Hematopoietic multipotent progenitor cell treated with erythropoietin and hydrocortisone succinate and interleukin-3 and kit ligand, for 17 days (in vitro differentiated cells): ENCODE results near the gene RNF222.
A peak's percentile ranks its signal among the peaks of the same experiment; 100 is the strongest.
"Not testable (repeated sequence)": the region's sequence is repeated elsewhere in the genome, so short reads cannot be mapped to it uniquely, and the experiment has no call there.

ENCODE experiments used
- DNase-seq: peaks from one replicate; pipeline ENCODE4 v3.0.0-alpha.2; 2015; ENCODE audit warnings: low spot score

RNF222 gene

DNA sequence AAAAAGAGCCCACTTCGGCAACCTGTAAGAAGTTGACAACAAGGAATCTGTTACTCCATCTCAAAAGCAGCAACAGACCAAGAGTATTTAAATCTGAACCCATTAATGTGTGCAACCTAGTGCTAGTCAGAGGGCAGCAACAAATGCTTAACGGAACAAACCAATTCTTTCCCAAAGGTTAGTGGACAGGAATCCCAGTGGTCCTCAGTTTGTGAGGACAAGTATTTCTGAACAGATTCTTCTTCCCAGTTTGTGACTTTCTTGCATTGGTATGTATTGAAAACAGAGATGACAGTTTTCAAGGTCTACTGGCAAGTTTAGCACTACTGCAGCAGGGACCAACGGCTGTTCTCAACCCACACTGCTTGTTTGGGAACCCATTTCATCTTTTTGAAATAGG lies 17.6 kb downstream of the RNF222 start:
- DNase-seq = no peak

DNA sequence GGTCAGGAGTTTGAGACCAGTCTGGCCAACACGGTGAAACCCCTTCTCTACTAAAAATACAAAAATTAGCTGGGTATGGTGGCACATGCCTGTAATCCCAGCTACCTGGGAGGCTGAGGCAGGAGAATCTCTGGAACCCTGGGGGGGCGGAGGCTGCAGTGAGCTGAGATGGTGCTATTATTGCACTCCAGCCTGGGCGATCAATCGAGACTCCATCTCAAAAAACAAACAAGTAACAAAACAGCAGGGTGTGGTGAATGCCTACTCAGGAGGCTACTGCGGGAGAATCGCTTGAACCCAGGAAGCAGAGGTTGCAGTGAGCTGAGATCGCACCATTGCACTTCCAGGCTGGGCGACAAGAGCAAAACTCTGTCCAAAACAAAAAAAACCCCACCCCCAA lies 19.5 kb downstream of the RNF222 start:
- not testable (repeated sequence) for DNase-seq

DNA sequence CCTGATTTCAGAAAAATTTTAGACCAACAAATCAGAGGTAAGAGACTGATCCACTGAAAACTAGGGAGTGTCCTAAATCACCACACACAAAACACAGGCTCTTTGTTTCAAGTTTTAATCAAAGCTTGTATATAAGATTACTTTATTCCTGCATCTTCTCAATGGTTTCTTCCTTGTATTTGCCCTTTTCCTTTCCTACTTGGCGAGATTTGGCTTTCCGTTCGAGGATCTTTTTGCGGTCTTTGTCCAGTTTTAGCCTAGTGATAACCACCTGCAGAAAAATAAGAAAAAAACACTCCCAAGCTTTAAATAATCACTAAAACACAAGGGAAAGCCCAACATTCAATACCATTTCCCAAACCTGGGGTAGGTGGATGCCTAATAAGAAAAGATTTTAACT lies 20.2 kb downstream of the RNF222 start:
- no peak for DNase-seq

DNA sequence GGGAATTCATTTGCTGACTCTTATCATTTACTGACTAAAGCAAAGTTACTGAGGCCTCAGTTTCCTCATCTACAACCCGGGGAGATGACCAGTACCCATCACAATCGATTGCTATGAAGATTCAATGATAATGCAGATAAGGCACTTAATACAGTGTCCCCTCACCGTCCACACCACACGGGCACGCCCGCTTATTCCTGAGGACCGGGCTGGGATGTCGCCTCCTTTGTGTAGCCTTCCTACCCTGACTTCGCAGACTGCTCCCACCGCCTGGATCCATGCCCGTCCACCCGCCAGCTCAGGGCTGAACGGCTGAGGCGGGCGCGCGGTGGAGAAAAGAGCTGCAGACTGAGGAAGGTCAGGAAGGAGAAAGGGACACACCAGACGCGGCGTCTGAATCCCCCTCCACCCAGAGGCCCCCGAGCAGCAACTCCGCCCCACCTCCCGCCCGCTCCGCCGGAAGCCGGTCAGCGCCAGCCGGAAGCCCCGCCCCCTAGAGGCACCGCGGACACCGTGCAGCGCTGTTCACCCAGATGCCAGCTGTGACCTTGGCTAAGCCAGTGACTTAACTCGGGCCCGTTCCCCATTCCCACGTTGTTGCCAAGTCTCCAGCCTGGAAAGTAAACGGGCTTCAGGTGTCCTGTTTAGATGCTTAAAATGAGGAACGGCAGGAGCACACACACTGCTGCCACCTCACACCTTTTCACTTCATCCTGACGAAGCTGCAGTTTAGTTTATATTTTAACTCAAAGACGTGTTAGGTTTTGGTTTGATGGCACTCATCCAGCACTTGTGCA lies 21.2 kb downstream of the RNF222 start, which contains the start of gene KRABD2:
KRABD2 (minus strand) TSS at position 434 of the 797 bp plus-strand sequence.
- peak; percentile 84 for DNase-seq

DNA sequence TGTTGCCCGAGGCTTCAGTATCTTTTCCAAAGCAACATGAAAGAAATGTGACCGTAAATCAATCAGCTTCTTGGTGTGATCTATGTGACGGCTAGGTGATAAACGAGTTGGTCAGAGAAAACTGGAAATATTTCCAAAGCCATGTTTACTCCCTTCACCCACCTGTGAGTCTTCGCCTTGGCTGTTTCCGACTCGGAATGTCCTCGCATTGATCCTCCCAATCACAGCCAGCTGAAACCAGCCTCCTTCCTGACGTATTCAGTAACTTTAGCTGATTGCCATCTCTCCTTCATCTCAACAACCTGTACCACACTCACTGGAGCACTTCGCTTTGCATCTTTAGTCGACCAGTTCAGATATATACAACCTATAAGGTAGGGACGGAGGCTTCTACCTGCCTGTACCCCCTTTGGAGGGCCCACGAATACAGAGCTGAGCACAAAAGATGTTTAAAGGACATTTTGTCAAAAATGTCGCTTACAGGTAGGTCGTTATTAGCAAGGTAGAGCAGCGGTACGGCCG lies 21.8 kb downstream of the RNF222 start:
- DNase-seq = no peak

DNA sequence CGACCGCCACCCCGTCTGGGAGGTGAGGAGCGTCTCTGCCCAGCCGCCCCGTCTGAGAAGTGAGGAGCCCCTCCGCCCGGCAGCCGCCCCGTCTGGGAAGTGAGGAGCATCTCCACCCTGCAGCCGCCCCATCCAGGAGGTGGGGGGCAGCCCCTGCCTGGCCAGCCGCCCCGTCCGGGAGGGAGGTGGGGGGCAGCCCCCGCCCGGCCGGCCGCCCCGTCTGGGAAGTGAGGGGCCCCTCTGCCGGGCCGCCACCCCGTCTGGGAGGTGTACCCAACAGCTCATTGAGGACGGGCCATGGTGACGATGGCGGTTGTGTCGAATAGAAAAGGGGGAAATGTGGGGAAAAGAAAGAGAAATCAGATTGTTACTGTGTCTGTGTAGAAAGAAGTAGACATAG lies 23.8 kb downstream of the RNF222 start:
- DNase-seq = not testable (repeated sequence)

DNA sequence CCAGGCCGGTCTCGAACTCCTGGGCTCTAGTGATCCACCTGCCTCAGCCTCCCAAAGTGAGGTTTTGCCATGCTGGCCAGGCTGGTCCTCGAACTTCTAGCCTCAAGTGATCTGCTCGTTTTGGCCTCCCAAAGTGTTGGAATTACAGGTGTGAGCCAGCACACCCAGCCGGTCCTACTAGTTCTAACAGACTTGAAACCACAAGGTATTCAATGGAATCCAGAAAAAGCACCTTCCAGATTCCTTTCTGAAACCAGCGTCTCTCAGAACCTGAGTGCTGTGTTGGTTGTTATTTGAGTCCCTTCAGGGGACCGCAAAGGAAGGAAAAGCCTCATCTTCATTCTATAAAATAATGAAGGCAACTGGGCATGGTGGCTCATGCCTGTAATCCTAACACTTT lies 25.2 kb downstream of the RNF222 start:
- DNase-seq = no peak

DNA sequence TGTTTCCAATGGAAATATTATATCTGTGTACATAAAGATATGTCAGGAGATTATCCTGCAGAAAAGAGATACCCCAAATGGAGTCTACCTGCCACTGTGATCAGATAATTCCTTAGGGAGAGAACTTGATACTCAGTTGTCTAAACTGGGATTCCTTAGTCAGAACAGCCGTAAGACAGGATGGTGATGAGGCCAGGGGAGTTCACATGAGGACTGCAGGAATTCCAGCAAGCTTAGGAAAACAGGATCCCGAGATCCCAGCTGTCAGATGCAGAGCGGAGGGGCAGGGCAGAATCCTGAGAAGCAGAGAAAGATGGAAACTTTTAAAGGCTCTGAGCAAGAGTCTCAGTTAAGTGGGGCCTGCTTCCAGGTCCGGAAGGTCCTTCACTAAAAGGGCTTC lies 25.8 kb downstream of the RNF222 start:
- DNase-seq = no peak

DNA sequence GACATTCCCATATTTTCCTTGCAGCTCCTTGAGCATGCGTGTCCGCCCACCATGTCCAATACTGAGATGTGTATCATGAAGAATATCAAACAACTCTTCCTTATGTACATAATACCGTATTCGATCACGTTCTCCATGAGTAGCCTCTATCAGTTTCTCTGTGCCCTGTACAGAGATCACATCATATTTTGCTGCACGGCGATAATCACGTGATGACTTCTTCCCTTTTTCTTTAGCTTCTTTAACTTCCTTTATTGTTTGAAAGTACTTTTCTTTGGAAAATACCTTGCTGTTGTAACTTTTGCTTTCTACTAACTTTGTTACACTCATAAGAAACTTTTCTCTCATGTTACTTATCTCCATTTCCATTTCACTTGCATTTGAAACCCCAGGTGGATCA lies 27.7 kb downstream of the RNF222 start:
- DNase-seq = no peak

DNA sequence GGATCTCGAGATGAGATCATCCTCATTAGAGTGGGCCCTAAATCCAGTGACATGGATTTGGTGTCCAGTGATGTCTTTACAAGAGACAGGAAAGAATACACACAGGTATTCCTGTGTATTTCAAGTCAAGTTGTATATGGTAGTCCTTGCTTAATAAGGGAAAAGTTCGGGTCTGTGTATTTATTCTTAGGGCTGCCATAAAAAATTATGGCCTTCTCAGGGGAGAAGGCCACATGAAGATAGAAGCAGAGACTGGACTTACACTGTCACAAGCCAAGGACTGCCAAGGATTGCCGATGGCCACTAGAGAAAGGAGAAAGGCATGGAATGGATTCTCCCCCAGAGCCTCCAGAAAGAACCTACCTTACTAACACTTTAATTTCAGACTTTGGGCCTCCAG lies 29.4 kb downstream of the RNF222 start:
- no peak for DNase-seq

DNA sequence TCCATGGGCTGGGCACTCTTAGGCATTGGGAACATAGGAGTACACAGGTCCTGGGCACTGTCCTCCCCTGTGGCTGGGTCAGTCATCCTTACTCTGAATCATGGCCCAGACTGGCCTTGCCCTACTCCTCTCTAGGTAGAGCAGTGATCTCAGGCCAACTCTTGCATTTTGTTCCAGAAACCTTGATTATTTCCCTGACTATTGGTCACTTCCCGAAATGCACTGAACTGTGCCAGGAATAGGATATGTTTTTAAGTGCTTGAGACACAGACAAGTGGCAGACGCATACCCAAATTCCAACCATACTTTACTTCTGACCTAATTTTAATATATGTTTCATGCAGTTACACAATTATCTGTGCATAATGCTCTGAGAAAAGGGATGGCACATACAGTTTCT lies 31.4 kb downstream of the RNF222 start:
- DNase-seq = no peak

DNA sequence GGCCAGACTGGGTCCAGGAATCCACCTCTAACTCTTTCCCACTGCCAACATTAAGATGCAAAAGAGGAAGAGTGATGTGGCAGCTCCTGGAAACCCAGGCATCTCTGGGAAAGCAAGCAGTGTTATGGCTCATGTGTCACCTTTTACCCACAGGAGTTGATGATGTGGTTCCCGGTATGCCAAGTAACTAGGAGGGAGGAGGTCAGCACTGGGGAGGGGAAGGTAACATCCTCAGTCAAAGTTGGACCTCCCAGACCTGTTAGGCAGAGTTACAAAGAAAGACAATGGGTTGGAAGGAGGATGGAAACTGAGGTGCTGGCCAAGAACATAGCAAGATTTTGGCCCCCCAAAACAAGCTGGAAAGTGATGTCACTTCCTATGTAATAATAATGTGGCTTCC lies 32.5 kb downstream of the RNF222 start:
- DNase-seq = no peak

DNA sequence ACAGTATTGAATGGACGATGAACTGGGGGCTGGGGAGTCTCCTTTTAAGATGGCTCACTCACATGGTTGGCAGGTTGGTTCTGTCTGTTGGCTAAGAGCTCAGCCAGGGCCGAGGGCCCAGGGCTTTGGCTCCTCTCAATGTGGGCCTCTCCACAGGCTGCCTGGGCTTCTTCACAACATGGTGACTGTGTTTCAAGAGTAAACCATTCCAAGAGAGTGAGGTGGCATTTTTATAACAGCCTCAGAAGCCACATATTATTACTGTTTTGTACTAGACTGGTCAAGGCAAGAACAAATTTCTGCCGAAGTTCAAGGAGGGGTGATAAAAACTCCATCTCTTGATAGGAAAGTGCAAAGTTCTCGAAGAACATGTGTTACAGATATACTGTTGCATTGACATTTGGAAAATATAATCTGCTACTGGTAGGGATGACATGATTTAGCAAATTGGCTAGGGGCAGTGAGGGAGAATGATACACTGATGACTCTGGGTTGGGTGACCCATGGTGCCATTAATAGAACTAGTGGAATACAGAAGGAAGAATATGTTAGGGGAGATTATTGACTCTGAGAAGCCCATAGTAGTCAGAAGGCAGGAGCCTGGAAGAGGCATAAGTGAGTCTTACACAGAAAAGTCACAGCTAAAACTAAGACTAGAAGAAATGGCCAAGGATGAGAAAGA lies 34.8 kb downstream of the RNF222 start:
- no peak for DNase-seq

DNA sequence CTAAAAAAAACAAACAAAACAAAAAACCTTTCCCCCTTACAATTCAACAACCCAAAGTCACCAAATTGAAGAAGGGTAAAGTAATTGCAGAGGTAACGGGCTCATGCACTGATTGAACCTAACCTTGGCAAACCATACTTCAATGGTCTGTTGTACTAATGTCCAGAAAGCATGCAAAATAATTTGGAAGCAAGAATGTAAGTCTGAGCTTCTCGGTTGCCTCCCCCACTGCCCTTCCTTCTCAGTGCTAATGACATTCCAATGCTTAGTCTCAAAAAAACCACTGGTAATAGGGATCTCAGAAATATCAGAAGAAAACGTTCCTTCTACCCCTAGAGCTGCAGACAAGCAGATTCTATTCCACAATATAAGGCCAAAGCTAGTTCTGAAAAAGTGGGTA lies 36.9 kb downstream of the RNF222 start:
- no peak for DNase-seq

DNA sequence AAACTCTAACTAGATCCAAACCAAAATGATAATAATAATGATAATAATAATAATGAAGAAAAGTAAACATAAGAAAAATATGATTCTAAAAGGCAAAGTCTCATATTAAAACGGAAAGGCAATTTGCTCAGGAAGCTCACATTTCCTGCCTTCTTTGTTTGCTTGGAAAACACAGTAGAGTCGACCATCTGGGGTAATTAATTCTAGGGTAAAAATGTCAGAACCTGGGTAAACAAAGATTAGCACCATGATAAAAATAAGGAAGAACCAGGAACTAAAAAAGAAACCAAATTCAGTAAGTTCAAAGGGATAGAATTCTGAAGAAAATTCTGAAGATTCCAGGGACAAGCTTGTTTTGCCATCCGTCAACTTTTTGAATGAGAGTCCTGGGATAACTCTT lies 37.4 kb downstream of the RNF222 start:
- DNase-seq = no peak

DNA sequence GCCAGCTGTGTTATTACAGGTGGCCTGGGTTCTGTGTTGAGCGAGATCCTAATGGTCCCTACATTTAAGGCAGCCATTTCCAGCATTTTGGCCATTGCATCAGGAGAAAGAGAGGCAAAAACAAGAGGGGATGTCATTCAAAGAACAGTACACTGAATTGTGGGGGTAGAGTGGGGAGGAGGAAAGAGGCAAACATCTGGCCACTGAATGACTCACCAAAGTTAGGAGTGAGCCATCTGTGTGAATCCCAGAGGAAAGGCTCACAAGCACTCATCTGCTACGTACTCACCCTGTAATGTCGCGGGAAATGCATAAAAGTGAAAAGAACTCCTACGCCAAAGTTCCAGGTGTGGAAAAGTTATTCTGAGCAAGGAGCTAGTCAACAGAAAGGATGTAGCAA lies 37.9 kb downstream of the RNF222 start:
- no peak for DNase-seq

DNA sequence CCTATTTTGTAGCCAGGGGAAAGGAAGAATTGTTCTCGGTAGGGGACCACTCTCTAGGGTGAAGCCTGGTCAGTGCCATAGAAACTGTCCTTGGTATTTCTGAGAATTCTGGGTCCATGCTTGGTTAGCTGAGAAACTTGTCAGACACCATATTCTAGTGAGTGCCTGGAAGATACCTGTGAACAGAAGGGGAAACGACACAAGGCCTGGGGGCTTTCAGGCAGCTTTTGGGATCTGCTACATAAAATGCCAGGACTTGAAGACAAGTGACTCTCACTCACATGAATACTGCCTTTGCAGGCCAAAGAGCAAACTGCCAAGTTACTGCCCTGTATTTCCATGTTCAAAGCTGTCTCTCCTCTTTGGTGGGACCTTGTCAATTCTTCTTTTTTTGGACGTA lies 39.7 kb downstream of the RNF222 start:
- DNase-seq = no peak

DNA sequence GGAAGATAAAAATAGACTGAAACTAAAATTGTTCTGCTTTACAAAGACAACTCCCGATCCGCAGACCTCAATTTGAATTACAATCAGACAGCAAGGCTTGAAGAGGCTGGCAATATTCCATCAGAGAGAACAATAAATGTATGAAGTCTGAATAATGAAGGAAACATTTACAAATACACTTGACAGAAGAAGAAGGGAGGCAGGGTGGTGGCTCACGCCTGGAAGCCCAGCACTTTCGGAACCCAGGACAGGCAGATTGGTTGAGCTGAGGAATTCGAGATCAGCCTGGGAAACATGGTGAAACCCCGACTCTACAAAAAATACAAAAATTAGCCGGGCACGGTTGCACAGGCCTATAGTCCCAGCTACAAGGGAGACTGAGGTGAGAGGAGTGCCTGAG lies 43.4 kb downstream of the RNF222 start:
- DNase-seq = no peak

DNA sequence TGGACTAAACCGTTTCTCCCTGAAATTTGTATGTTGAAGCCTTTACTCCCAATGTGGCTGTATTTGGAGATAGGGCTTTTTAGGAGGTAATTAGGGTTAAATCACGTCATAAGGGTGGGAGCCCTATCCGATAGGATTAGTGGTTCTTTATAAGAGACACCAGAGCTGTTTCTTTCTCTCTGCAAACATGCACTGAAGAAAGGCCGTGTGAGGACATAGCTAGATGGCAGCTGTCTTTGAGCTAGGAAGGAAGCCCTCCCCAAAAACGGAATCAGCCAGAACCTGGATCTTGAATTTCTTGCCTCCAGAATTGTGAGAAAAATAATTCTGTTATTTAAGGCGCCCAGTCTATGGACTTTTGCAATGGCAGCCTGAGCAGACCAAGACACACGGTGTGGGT lies 43.9 kb downstream of the RNF222 start:
- DNase-seq = no peak

DNA sequence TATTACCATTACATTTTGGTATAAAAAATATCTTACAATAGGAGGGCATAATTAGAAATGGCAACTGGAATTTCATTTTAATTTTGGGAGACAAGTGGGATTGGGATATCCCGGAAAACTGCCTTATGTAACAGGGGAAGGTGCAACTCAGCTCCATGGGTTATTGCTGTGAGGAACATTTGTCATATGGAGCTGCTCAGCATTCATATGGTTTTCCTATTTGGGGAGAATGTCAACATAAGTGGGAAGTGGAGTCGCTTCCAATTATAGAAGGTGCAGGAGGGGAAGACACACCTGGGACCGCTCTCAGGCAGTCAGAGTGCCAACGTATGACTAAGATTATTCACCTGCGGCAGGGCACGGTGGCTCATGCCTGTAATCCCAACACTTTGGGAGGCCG lies 47.3 kb downstream of the RNF222 start:
- DNase-seq = no peak

DNA sequence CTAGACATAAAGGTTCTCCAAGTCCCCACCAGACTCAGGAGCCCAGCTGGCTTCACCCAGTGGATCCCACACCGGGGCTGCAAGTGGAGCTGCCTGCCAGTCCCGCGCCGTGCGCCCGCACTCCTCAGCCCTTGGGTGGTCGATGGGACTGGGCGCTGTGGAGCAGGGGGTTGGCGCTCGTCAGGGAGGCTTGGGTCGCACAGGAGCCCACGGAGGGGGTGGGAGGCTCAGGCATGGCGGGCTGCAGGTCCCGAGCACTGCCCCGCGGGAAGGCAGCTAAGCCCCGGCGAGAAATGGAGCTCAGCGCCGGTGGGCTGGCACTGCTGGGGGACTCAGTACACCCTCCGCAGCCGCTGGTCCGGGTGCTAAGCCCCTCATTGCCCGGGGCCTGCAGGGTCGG lies 50.6 kb downstream of the RNF222 start:
- DNase-seq = not testable (repeated sequence)

DNA sequence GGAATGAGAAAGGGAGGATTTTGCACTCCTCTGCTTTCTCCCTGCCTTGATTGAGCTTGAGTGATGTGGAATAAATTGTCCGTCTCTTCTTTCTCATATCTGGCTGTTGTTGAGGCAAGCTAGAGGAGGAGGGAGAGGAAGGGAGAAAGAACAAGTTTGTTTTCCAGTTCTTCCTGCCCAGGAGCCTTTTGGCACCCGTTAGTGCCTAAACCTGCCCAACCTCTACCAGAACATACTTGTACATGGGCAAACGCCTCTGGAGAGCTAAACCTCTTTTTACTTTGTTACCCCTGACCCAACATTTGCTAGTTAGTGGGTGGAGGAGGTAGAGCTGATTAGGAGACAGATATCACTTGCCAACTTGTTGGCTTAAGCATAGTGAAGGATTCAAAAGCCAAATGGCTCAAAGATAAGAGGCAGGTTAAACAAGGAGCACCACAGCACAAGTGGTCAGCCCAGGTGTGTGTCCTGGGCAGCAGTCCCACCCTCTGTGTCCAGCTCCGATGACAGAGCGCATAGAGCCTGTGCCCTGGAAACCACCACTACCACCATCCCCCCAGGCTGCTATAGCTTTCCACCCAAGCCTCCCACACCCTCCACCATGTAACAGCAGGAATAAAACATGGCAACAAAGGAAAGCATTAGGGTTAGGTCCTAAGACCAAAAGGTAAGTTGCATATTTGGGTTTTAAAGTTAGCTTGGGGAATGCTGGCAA lies 51.5 kb downstream of the RNF222 start:
- no peak for DNase-seq
